GM23248 (cell line): Measurements from ENCODE around the gene MICU2. TPM values are rescaled to one million over a fixed set of nuclear protein-coding genes. Genes with fewer than 3 reads are reported as not detected.
A peak's percentile ranks its signal among the peaks of the same experiment; 100 is the strongest.

Experiments used
- DNase-seq: peaks from one replicate; pipeline ENCODE4 v3.0.0-alpha.2; 2015
- H2AFZ ChIP-seq: fragments of 200-600 bp; sonication (generic); 2 replicates; pipeline ENCODE4 v1.6.1; 2016; ENCODE audit warnings: antibody characterized with exemption
- H3F3A ChIP-seq: fragments of 200-600 bp; sonication (generic); 2 replicates; pipeline ENCODE4 v1.6.1; 2016; ENCODE audit warnings: mild to moderate bottlenecking, antibody characterized with exemption, mixed run types; ENCODE audit not compliant: insufficient read depth
- H3K27ac ChIP-seq: fragments of 200-600 bp; sonication (generic); 2 replicates; pipeline ENCODE4 v1.5.1; 2016; ENCODE audit warnings: mild to moderate bottlenecking
- H3K27me3 ChIP-seq: fragments of 200-600 bp; sonication (generic); replicated peaks from 2 replicates; pipeline ENCODE4 v1.6.1; 2016; ENCODE audit warnings: mild to moderate bottlenecking; ENCODE audit not compliant: insufficient read depth
- H3K36me3 ChIP-seq: fragments of 200-600 bp; sonication (generic); 2 replicates; pipeline ENCODE4 v1.6.1; 2016; ENCODE audit warnings: low read depth, mild to moderate bottlenecking
- H3K4me1 ChIP-seq: fragments of 200-600 bp; sonication (generic); 2 replicates; pipeline ENCODE4 v1.6.1; 2016; ENCODE audit warnings: mild to moderate bottlenecking; ENCODE audit not compliant: insufficient read depth
- H3K4me2 ChIP-seq: fragments of 200-600 bp; sonication (generic); one replicate; pipeline ENCODE4 v1.6.1; 2016; ENCODE audit warnings: mild to moderate bottlenecking; ENCODE audit not compliant: unreplicated experiment
- H3K4me3 ChIP-seq: fragments of 200-600 bp; sonication (generic); 2 replicates; pipeline ENCODE4 v1.5.1; 2016; ENCODE audit warnings: mild to moderate bottlenecking
- H3K79me2 ChIP-seq: fragments of 200-600 bp; sonication (generic); 2 replicates; pipeline ENCODE4 v1.6.1; 2016; ENCODE audit warnings: mild to moderate bottlenecking; ENCODE audit not compliant: insufficient read depth
- H3K9ac ChIP-seq: fragments of 200-600 bp; sonication (generic); 2 replicates; pipeline ENCODE4 v1.6.1; 2016; ENCODE audit warnings: mild to moderate bottlenecking
- H3K9me2 ChIP-seq: fragments of 200-600 bp; sonication (generic); 2 replicates; pipeline ENCODE4 v1.6.1; 2016; ENCODE audit warnings: mixed run types, mild to moderate bottlenecking, moderate library complexity; ENCODE audit not compliant: insufficient read depth
- H3K9me3 ChIP-seq: fragments of 200-600 bp; sonication (generic); one replicate; pipeline ENCODE4 v1.6.1; 2017; ENCODE audit warnings: low read depth
- H4K20me1 ChIP-seq: fragments of 200-600 bp; sonication (generic); 2 replicates; pipeline ENCODE4 v1.6.0; 2016; ENCODE audit not compliant: insufficient read depth
- EZH2 ChIP-seq: fragments of 200-600 bp; sonication (generic); IDR thresholded peaks from 2 replicates; pipeline ENCODE4 v1.6.1; 2018; ENCODE audit warnings: antibody characterized with exemption, mild to moderate bottlenecking; ENCODE audit not compliant: insufficient read depth, poor library complexity, severe bottlenecking
- EZH2phosphoT487 ChIP-seq: fragments of 200-600 bp; sonication (generic); IDR thresholded peaks from 2 replicates; pipeline ENCODE4 v1.6.1; 2018; ENCODE audit warnings: antibody characterized with exemption, moderate library complexity, mild to moderate bottlenecking, low read depth; ENCODE audit not compliant: insufficient read depth
- WGBS, 2 experiments: methylation state at CpG; one replicate each; pipeline ENCODE4 v1.1.6; 2015 to 2017; ENCODE audit warnings: low lambda C conversion rate in 2 of 2, low coverage in 1 of 2; ENCODE audit errors: missing lambda C conversion rate in 2 of 2; 5-methylcytosine and 5-hydroxymethylcytosine counted together
- in situ Hi-C: fragments of 300-500 bp; cut with MboI; formaldehyde crosslinking; loops from 2 replicates; pipeline ENCODE4 v1.15.0; 2020
- polyA plus RNA-seq: library from polyadenylated mRNA; unstranded; fragments of >200 nt; fragmentation: Nextera tagmentation; extraction: Ambion mirVana; gene quantifications from 2 replicates; pipeline ENCODE4 v1.2.1, GENCODE V29; 2016
- total RNA-seq: library from RNA; depleted of rRNA; stranded (reverse); fragments of >200 nt; shearing (Covaris generic); gene quantifications from 2 replicates; pipeline ENCODE4 v1.2.3, GENCODE V29; 2014

Gene MICU2
- total and polyA plus RNA-seq, 2 experiments from 2014 or later, result 41.4 to 61.7 TPM

- no peak overlapping the region for H3K4me2 ChIP-seq
- no peak overlapping the region for H3K27ac ChIP-seq
- WGBS, 2 experiments, result 77 to 79% methylated on average over 6 of the region's 6 CpGs
- no peak overlapping the region for H3K4me3 ChIP-seq
- H3K9ac ChIP-seq, result no peak overlapping the region
- H3K4me1 ChIP-seq, result 0 out of 2 replicates have a peak, but pooled peaks cover 7% of the 10 kb centered on the region
- DNase-seq, result peak; percentile 48
- no peaks in the 10 kb centered on the region for H3K9me2 ChIP-seq
- 0 out of 2 replicates have a peak, but pooled peaks cover 5% of the 10 kb centered on the region for H3F3A ChIP-seq
- H2AFZ ChIP-seq, result no peak overlapping the region
- no peak for TF ChIP-seq EZH2phosphoT487
- no peak for TF ChIP-seq EZH2
- no peaks in the 10 kb centered on the region for H3K36me3 ChIP-seq
- no peaks in the 10 kb centered on the region for H3K27me3 ChIP-seq
- H3K9me3 ChIP-seq, result no peaks in the 10 kb centered on the region
- H4K20me1 ChIP-seq, result no peaks in the 10 kb centered on the region
- no peaks in the 10 kb centered on the region for H3K79me2 ChIP-seq
- in situ Hi-C loops, result no loop called here
Measured at GRCh38 chr13:21528616-21529015, 75.4 kb downstream of the MICU2 start.

GRCh38 chr13:21526707-21527540 is 77.0 kb downstream of the MICU2 start:
- 82 to 86% methylated on average over 6 of the region's 6 CpGs for WGBS, 2 experiments

GRCh38 chr13:21522847-21523246 is 81.1 kb downstream of the MICU2 start:
- TF ChIP-seq EZH2phosphoT487 (no peak), EZH2 (no peak)
- H4K20me1 ChIP-seq, result no peaks in the 10 kb centered on the region
- no peaks in the 10 kb centered on the region for H3K27me3 ChIP-seq
- no peak for DNase-seq
- no peaks in the 10 kb centered on the region for H3K9me2 ChIP-seq
- no peak overlapping the region for H2AFZ ChIP-seq
- H3K79me2 ChIP-seq, result no peaks in the 10 kb centered on the region
- no peak overlapping the region for H3K9ac ChIP-seq
- no peak overlapping the region for H3K4me2 ChIP-seq
- 85 to 95% methylated on average over 2 of the region's 2 CpGs for WGBS, 2 experiments
- no peaks in the 10 kb centered on the region for H3K9me3 ChIP-seq
- no peaks in the 10 kb centered on the region for H3F3A ChIP-seq
- no peak overlapping the region for H3K4me3 ChIP-seq
- peaks cover 14% of the 10 kb centered on the region; the same call in 1 of the 2 replicates for H3K36me3 ChIP-seq
- no peak overlapping the region for H3K27ac ChIP-seq
- H3K4me1 ChIP-seq, result no peaks in the 10 kb centered on the region
- in situ Hi-C loops, result no loop called here

More at GRCh38 chr13:21526707-21527540, 77.0 kb downstream of the MICU2 start:
- H2AFZ ChIP-seq, result no peak overlapping the region
- in situ Hi-C loops, result no loop called here
- no peak for DNase-seq
- H3K9me3 ChIP-seq, result no peaks in the 10 kb centered on the region
- H3K27ac ChIP-seq, result no peak overlapping the region
- H4K20me1 ChIP-seq, result no peaks in the 10 kb centered on the region
- TF ChIP-seq EZH2 (no peak), EZH2phosphoT487 (no peak)
- H3K79me2 ChIP-seq, result no peaks in the 10 kb centered on the region
- no peak overlapping the region for H3K4me3 ChIP-seq
- no peaks in the 10 kb centered on the region for H3K27me3 ChIP-seq
- H3K36me3 ChIP-seq, result peaks cover 3% of the 10 kb centered on the region; the same call in 1 of the 2 replicates
- H3K9me2 ChIP-seq, result no peaks in the 10 kb centered on the region
- H3K4me2 ChIP-seq, result no peak overlapping the region
- no peak overlapping the region for H3K9ac ChIP-seq
- H3K4me1 ChIP-seq, result 0 out of 2 replicates have a peak, but pooled peaks cover 7% of the 10 kb centered on the region
- 0 out of 2 replicates have a peak, but pooled peaks cover 5% of the 10 kb centered on the region for H3F3A ChIP-seq

DNA sequence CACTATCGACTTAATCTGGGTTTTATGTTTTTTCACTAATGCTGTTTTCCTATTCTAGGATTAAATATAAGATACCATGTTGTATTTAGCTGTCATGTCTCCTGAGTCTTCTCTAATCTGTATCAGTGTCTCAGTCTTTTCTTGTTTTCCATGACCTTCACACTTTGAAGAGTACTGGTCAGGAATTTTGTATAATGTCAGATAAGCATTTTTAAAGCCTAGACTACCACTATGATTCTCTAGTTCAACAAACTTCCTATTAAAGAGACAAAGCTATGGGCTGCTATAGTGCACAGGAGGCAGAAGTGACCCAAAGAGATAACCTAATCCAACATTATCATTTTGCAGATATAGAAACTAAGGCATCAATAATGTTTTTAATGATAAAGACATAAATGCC is 81.8 kb downstream of the MICU2 start:
- Histone ChIP-seq H3K9ac (no peak overlapping the region), H2AFZ (no peak overlapping the region), H3K27me3 (no peaks in the 10 kb centered on the region), H3K36me3 (peaks cover 14% of the 10 kb centered on the region; the same call in 1 of the 2 replicates), H4K20me1 (no peaks in the 10 kb centered on the region), H3F3A (no peaks in the 10 kb centered on the region), H3K4me2 (no peak overlapping the region), H3K9me3 (no peaks in the 10 kb centered on the region), H3K4me3 (no peak overlapping the region), H3K79me2 (no peaks in the 10 kb centered on the region), H3K9me2 (no peaks in the 10 kb centered on the region), H3K4me1 (no peaks in the 10 kb centered on the region), H3K27ac (no peak overlapping the region)
- TF ChIP-seq EZH2, result no peak
- no peak for TF ChIP-seq EZH2phosphoT487
- 96 to 100% methylated on average over 1 of the region's 1 CpG for WGBS, 2 experiments
- in situ Hi-C loops, result no loop called here
- DNase-seq, result no peak
